HepG2 (cell line): ENCODE measurements around the gene PADI4. TPM values are rescaled to one million over a fixed set of nuclear protein-coding genes. Genes with fewer than 3 reads are reported as not detected.

Experiments used
- AGO2 ChIP-seq: fragments of 200-400 bp; formaldehyde crosslinking; optimal IDR thresholded peaks from 2 replicates; pipeline ENCODE3; 2017; ENCODE audit warnings: mild to moderate bottlenecking, low read depth, low read length, moderate library complexity
- BORCS8-MEF2B ChIP-seq: sonication (generic); formaldehyde crosslinking; IDR thresholded peaks from 2 replicates; pipeline ENCODE4 v1.8.0; 2022; ENCODE audit warnings: mild to moderate bottlenecking, missing genetic modification reagents
- CBX5 ChIP-seq: sonication (generic); formaldehyde crosslinking; IDR thresholded peaks from 2 replicates; pipeline ENCODE4 v1.4.0; 2020; ENCODE audit warnings: missing genetic modification reagents, borderline replicate concordance
- FOXA1 ChIP-seq, 2 experiments: fragments of 450-650 bp in 1 of 2; sonication (generic) in 1 of 2; formaldehyde crosslinking in 1 of 2; IDR thresholded peaks; 2 replicates each; pipeline versions ENCODE4 v1.4.0 to v1.6.1; 2016 to 2020; ENCODE audit warnings: missing genetic modification reagents in 1 of 2
- NCOR1 ChIP-seq: fragments of 200-600 bp; sonication (generic); IDR thresholded peaks from 2 replicates; pipeline ENCODE4 v1.7.0; 2017; ENCODE audit warnings: antibody characterized with exemption, low read length, borderline replicate concordance
- NR0B2 ChIP-seq: sonication (generic); formaldehyde crosslinking; IDR thresholded peaks from 2 replicates; pipeline ENCODE4 v1.4.0; 2020; ENCODE audit warnings: mild to moderate bottlenecking, missing genetic modification reagents
- NR2F2 ChIP-seq: IDR thresholded peaks from 2 replicates; pipeline ENCODE4 v1.6.1; 2012; ENCODE audit warnings: low read depth, inconsistent platforms, borderline replicate concordance
- PHF8 ChIP-seq: sonication (generic); formaldehyde crosslinking; IDR thresholded peaks from 2 replicates; pipeline ENCODE4 v1.5.0; 2020; ENCODE audit warnings: missing genetic modification reagents
- REL ChIP-seq: sonication (generic); formaldehyde crosslinking; conservative IDR thresholded peaks from 2 replicates; pipeline ENCODE4 v1.8.0; 2022; ENCODE audit warnings: mild to moderate bottlenecking, missing genetic modification reagents, moderate library complexity
- SMYD3 ChIP-seq: sonication (generic); formaldehyde crosslinking; IDR thresholded peaks from 2 replicates; pipeline ENCODE4 v1.8.1; 2023; ENCODE audit warnings: mild to moderate bottlenecking, missing genetic modification reagents
- THAP11 ChIP-seq: IDR thresholded peaks from 2 replicates; pipeline ENCODE4 v1.6.1; 2016; ENCODE audit warnings: missing biosample characterization, missing genetic modification reagents
- ZFP41 ChIP-seq: sonication (generic); formaldehyde crosslinking; IDR thresholded peaks from 2 replicates; pipeline ENCODE4 v1.4.0; 2020; ENCODE audit warnings: mild to moderate bottlenecking, missing genetic modification reagents, borderline replicate concordance
- ZFX ChIP-seq: sonication (generic); formaldehyde crosslinking; IDR thresholded peaks from 2 replicates; pipeline ENCODE4 v1.4.0; 2020; ENCODE audit warnings: mild to moderate bottlenecking, low read depth, missing genetic modification reagents, moderate library complexity
- ZNF121 ChIP-seq: sonication (generic); formaldehyde crosslinking; IDR thresholded peaks from 2 replicates; pipeline ENCODE4 v1.5.0; 2020; ENCODE audit warnings: mild to moderate bottlenecking, missing genetic modification reagents
- ZNF333 ChIP-seq: sonication (generic); formaldehyde crosslinking; IDR thresholded peaks from 2 replicates; pipeline ENCODE4 v1.4.0; 2020; ENCODE audit warnings: mild to moderate bottlenecking, missing genetic modification reagents, borderline replicate concordance
- ZNF33A ChIP-seq: sonication (generic); formaldehyde crosslinking; IDR thresholded peaks from 2 replicates; pipeline ENCODE4 v1.5.1; 2020; ENCODE audit warnings: missing genetic modification reagents, mild to moderate bottlenecking, moderate library complexity, borderline replicate concordance
- ZNF567 ChIP-seq: sonication (generic); formaldehyde crosslinking; IDR thresholded peaks from 2 replicates; pipeline ENCODE4 v1.8.1; 2023; ENCODE audit warnings: mild to moderate bottlenecking, missing genetic modification reagents, borderline replicate concordance
- ZNF709 ChIP-seq: sonication (generic); formaldehyde crosslinking; IDR thresholded peaks from 2 replicates; pipeline ENCODE4 v1.5.0; 2020; ENCODE audit warnings: mild to moderate bottlenecking, missing genetic modification reagents
- ZNF768 ChIP-seq: sonication (generic); formaldehyde crosslinking; IDR thresholded peaks from 2 replicates; pipeline ENCODE4 v1.4.0; 2020; ENCODE audit warnings: missing genetic modification reagents
- ZNF782 ChIP-seq: sonication (generic); formaldehyde crosslinking; IDR thresholded peaks from 2 replicates; pipeline ENCODE4 v1.4.0; 2020; ENCODE audit warnings: missing genetic modification reagents, mild to moderate bottlenecking, borderline replicate concordance
- ZNF850 ChIP-seq: sonication (generic); formaldehyde crosslinking; conservative IDR thresholded peaks from 2 replicates; pipeline ENCODE4 v1.9.0; 2021; ENCODE audit warnings: mild to moderate bottlenecking, missing genetic modification reagents
- polyA plus RNA-seq, 8 experiments: library from polyadenylated mRNA; depleted of rRNA in 3 of 8; stranded (reverse) in 7 of 8; unstranded in 1 of 8; fragments of >200 nt; fragmentation: Illumina TruSeq in 4 of 8; extraction: Trizol in 4 of 8; gene quantifications; 2 replicates each; pipeline versions ENCODE4 v1.2.1 to v1.2.3, GENCODE V29; 2011 to 2016; ENCODE audit warnings: low read depth in 4 of 8, missing spikeins in 1 of 8, mixed read lengths in 1 of 8; ENCODE audit not compliant: insufficient read depth in 1 of 8
- total RNA-seq, 5 experiments: library from RNA; depleted of rRNA; stranded (reverse); fragments of >200 nt; fragmentation: Illumina TruSeq; extraction: Trizol; gene quantifications; 2 replicates each; pipeline ENCODE4 v1.2.3, GENCODE V29; 2016; ENCODE audit warnings: low read depth in 1 of 5
- TF ChIP-seq, protein P1 (sequence below): sonication (generic); formaldehyde crosslinking; IDR thresholded peaks from 2 replicates; pipeline ENCODE4 v1.8.0; 2022; ENCODE audit warnings: mild to moderate bottlenecking, missing genetic modification reagents
- TF ChIP-seq, protein P2 (sequence below): sonication (generic); formaldehyde crosslinking; conservative IDR thresholded peaks from 2 replicates; pipeline ENCODE4 v1.4.0; 2020; ENCODE audit warnings: mild to moderate bottlenecking, missing genetic modification reagents, moderate library complexity

PADI4 gene
- total and polyA plus RNA-seq, 2 of the 13 experiments (the other 11 are each of a cell fraction or from before 2014, with no cell fraction given): 0.04 TPM

GRCh38 chr1:17405898-17406759 lies 98.1 kb downstream of the PADI4 start (continued):
- TF ChIP-seq ZNF33A (CRISPR knock-in tag) (no peak), NCOR1 (peak; percentile 56; the same call in 1 of the 2 replicates), SMYD3 (no peak), ZNF121 (CRISPR knock-in tag) (no peak), ZNF567 (CRISPR knock-in tag) (0 out of 2 replicates have a peak, but pooled peaks have one; percentile 78), FOXA1 (IDR thresholded peaks at IDR 0.05) (no peak), FOXA1 (CRISPR knock-in tag; IDR thresholded peaks at IDR 0.05) (no peak), ZNF768 (peak; percentile 38), REL (CRISPR knock-in tag) (no peak), PHF8 (CRISPR knock-in tag) (no peak), ZNF333 (no peak), NR2F2 (no peak), ZNF782 (CRISPR knock-in tag) (0 out of 2 replicates have a peak, but pooled peaks have one; percentile 32), THAP11 (no peak), ZFP41 (no peak), CBX5 (CRISPR knock-in tag) (no peak; the same call in 1 of the 2 replicates), ZFX (peak; percentile 49; the same call in 1 of the 2 replicates), AGO2 (peak; percentile 85), BORCS8-MEF2B (CRISPR knock-in tag) (no peak), ZNF709 (CRISPR knock-in tag) (no peak), NR0B2 (CRISPR knock-in tag) (no peak), ZNF850 (CRISPR knock-in tag) (no peak)
- TF ChIP-seq, protein P1, sequence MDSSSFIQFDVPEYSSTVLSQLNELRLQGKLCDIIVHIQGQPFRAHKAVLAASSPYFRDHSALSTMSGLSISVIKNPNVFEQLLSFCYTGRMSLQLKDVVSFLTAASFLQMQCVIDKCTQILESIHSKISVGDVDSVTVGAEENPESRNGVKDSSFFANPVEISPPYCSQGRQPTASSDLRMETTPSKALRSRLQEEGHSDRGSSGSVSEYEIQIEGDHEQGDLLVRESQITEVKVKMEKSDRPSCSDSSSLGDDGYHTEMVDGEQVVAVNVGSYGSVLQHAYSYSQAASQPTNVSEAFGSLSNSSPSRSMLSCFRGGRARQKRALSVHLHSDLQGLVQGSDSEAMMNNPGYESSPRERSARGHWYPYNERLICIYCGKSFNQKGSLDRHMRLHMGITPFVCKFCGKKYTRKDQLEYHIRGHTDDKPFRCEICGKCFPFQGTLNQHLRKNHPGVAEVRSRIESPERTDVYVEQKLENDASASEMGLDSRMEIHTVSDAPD (CRISPR knock-in tag): no peak
- TF ChIP-seq, protein P2, sequence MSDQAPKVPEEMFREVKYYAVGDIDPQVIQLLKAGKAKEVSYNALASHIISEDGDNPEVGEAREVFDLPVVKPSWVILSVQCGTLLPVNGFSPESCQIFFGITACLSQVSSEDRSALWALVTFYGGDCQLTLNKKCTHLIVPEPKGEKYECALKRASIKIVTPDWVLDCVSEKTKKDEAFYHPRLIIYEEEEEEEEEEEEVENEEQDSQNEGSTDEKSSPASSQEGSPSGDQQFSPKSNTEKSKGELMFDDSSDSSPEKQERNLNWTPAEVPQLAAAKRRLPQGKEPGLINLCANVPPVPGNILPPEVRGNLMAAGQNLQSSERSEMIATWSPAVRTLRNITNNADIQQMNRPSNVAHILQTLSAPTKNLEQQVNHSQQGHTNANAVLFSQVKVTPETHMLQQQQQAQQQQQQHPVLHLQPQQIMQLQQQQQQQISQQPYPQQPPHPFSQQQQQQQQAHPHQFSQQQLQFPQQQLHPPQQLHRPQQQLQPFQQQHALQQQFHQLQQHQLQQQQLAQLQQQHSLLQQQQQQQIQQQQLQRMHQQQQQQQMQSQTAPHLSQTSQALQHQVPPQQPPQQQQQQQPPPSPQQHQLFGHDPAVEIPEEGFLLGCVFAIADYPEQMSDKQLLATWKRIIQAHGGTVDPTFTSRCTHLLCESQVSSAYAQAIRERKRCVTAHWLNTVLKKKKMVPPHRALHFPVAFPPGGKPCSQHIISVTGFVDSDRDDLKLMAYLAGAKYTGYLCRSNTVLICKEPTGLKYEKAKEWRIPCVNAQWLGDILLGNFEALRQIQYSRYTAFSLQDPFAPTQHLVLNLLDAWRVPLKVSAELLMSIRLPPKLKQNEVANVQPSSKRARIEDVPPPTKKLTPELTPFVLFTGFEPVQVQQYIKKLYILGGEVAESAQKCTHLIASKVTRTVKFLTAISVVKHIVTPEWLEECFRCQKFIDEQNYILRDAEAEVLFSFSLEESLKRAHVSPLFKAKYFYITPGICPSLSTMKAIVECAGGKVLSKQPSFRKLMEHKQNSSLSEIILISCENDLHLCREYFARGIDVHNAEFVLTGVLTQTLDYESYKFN (CRISPR knock-in tag): 0 out of 2 replicates have a peak, but pooled peaks have one; percentile 13
